HPDE6-E6E7 (cell line): ENCODE measurements around the gene SNCA.

Source experiments
- DNase-seq: peaks from one replicate; pipeline ENCODE4 v3.0.0; 2011; ENCODE audit warnings: missing footprints; ENCODE audit errors: extremely low spot score

SNCA gene

DNA sequence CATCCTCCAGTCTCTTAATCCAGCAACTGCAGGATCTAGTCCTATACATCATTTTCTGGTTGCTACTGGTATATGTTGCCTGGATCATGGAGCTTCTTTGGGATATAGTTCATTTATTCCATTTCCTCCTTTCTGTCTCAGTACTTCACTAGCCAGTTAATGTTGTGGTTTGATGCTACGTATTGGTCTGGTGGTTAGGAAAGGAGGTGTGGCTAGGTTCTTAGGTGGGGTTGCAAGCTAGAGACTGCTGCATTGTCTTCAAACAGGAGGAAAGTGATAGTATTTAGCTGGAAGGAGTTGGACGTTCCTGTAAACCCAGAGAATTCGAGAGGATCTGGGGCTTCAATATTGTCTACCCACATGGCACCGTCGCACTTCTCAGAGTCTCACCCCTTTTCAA lies 129.5 kb downstream of the SNCA start:
- no peak for DNase-seq

DNA sequence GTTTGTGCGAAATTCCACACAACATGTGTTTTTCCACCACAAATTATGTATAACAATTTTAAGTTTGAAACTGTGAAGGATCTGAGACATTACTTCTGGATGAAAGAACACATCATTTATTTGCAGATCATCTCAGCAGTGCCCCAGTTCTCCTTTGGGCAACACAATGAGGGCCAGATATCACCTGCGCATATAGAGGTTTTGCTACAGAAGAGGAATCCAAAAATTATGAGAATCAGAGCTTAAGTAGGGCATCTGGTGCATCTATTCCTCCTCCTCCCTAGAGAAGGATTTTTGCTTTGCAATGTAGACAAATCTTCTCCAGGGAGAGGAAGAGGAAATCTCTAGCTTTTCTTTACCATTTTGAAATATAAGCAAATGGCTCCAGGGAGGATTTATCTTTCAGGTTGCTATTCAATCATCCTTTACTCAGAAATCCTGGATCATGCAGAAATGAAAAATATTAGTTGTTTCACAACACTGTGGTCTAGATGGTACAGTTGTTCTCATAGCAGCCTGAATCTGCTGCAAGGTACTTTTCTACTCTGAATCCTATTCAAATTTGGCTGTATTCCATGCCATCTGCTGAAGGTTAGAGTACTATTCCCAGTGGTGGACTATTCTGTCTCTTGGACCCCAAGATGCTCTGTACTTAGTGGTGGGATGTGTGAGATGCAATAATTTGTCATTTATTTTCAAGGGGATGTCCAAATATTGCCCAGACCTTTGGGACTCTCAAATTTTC lies 132.1 kb downstream of the SNCA start:
- DNase-seq, result no peak

DNA sequence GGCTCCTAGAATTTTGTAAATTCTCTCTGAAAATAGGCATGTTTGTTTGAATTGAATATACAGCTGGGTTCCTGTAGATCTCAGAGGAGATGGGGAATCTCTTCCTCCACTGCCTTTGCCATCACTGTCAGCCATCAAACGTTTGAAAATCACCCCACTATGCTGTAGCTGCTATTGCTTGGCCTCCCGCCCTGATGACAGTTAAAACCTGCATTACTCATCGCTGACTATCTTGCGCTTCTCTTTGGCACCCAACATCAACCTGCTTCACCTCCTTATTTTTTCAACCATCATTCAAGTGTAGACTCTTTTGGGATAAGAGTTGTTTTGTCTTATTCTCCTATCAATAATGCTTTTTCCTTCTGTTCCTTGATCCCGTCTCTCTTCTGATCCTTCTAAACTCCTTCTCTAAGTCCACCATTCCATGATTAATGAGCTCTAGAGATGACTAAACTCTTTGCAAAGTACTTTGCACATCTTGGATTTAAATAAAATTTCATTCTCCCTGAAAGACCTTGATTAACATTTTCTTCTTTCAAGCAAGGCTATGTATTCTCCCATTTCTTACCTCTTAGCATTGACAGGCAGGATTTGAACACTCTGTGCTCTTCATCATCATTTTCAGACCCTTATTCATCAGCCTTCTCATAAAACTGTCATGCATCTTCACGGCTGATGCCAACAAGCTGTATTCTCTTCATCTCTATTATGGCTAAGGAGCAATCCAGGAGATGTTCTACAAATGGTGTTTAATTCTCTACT lies 133.0 kb downstream of the SNCA start:
- DNase-seq, result no peak

DNA sequence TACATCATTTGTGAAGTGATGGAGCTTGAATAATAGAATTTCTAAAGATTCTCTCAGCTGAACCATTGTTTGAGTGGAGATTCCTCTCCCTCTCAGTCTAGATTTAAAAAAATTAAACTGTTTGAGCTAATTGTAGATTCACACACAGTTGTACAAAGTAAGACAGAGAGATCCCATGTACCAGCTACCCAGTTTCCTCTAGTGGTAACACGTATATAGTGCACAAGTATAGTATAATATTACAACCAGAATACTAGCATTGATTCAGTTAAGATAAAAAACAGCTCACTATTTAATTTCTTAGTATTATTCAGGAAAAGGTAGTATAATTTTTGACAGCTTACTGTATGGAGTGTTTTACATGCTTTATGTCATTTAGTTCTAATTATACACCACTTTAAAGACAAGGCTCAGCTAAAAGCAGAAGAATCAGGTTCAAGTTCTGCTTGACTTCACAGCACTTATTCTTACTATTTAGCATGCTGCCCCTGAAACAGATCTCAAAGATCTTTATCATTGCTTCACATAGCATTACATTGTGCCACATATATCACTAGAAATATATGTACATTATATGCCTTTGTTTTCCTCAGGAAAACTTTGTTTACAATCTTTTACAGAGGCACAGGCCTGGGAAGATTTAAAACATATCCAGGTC lies 136.1 kb downstream of the SNCA start:
- DNase-seq, result no peak

DNA sequence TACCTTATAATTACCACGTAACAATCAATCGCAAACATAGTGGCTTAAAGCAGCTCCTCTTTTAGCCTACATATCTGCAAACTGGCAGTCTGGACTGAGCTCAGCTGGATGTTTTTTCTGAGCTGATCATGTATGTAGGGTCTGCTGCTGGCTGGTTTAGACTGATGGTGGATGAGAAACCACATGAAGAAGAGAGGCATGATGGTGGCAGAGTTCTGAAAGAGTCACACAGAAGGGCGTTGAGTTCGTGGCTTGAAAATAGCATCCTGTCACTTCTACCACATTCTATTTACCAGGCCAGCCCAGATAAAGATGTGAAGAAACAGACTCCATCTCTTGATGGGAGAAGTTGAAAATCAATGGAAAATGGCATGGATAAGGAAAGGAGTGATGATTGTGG lies 151.3 kb downstream of the SNCA start:
- no peak for DNase-seq

DNA sequence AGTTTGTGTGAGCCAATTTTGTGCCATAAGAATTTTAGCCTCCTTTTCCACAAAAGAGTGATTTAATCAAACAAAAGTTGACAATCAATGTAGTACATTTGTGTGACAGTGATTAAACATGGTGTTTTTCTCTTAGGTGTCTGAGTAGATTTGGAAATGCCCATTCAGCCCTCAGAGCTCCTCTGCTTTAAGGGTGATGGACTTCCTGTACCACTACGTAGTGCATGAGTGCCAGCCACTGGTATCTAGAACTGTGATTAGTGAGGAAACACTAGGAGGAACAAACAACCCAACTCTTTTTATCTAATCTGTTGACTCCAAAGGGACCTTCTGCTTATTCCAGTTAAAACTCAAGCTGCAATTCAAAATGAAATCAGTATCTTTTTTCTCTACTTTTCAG lies 151.7 kb downstream of the SNCA start:
- no peak for DNase-seq

DNA sequence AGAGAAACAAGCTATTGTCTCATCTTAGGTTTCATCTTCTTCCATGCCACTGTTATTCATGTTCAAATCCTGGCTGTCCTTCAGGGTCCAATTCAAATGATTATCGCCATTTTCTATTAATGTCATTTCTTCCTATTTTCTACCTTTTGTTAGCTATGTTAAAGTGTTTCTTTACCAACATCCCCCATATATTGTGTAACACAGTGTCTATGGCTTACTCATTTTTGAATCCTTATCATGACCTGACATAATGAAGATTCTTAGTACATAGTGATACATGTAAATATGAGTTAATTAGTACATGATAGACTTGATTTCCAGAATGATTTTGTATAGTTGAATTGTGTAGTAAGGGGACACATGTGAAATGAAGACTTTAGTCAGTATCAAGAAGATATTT lies 152.4 kb downstream of the SNCA start:
- DNase-seq, result no peak

DNA sequence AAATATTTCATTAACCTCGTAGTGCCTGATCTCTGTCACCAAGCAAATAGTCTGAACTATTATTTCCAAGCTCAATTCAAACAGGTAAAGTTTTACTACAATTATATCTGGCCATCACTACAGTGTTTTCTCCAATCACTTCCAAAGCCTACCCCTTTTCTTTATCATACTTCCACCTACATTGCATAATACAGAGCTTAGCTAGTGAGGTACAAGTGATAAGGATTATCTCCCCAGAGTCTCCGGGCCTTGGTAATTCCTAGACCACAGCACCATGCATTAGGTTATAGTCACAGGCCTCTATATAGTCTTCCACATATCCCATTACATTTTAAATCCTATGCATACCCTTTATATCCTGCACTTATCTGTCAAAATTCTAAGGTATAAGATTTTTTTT lies 154.2 kb downstream of the SNCA start:
- DNase-seq, result no peak

DNA sequence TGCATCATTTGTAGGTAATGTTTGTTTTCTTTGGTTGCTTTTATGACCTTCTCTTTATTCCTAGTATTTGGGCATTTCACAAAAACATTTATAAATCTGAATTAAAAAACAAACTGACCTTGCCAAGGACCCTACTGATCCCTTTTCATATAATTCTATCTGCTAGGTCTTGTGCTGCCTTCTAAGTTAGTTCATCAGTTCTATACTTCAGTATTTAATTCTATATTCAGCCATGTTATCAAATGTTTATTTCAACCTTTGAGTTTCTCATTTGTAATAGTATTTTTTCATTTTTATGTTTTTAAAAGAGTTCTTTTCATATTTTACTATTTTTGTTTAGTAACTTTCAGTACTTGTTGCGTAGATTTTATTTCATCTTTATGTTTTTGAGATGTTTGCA lies 155.3 kb downstream of the SNCA start:
- no peak for DNase-seq

DNA sequence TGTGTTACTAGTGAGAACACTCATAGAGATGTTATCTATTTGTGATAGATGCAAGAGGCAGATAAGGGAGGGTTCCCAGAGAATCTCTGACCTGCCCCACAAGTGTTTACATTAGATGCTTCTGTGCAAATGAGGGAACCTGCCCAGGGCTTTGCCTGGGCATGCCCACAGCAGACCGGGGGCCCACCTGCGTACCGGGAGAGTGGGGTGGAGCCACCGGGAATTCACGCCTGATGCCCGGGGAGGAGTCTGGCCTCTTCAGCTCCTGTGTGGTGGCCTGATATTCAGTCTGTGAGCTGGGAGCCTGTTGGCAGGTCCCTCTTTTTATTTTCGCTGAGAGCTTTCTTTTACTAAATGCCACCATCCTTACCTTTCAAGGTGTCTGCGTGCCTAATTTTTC lies 155.7 kb downstream of the SNCA start:
- DNase-seq, result peak; percentile 73

DNA sequence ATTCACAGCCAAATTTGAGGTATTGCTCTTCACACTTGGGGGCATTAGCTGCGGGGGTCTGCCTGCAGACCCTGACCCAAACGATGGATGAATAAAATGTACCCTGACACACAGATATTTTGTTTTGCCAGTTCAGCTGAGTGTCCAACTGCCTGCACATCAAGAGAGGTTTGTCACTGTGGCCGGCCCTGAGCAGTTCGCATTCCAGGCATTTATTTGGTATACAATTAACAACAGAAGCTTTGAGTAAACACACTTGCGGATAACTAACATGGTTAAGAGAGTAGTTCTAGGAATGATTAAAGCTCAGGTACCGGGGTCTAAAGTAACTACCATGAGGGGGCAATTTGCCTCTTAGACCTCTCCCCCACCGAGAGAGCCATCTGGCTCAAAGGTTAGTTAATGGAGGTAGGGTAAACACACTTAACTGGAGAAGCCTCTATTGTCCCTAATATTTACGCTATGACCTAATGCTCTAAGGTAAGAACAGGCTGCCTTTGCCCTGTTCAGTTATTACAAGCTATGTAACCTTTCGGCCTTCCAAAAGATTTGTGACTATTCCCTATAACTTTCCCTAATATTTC lies 162.0 kb downstream of the SNCA start:
- DNase-seq, result no peak
